Endothelial cell (in vitro differentiated cells): ENCODE results near the gene PRPSAP2. TPM values are rescaled to one million over a fixed set of nuclear protein-coding genes. Genes with fewer than 3 reads are reported as not detected.

ENCODE experiments used
- DNase-seq: peaks from one replicate; pipeline ENCODE4 v3.0.0; 2021; ENCODE audit warnings: low spot score
- H3K27ac Mint-ChIP-seq: one replicate; pipeline ENCODE4 v1.8.0; 2021; ENCODE audit warnings: mixed read lengths, inconsistent platforms; ENCODE audit not compliant: unreplicated experiment
- H3K27me3 Mint-ChIP-seq: one replicate; pipeline ENCODE4 v1.8.0; 2021; ENCODE audit warnings: mild to moderate bottlenecking, moderate library complexity, mixed read lengths, inconsistent platforms; ENCODE audit not compliant: unreplicated experiment
- H3K36me3 Mint-ChIP-seq: one replicate; pipeline ENCODE4 v1.8.0; 2021; ENCODE audit warnings: mild to moderate bottlenecking, low read depth, mixed read lengths, inconsistent platforms; ENCODE audit not compliant: unreplicated experiment
- H3K4me1 Mint-ChIP-seq: one replicate; pipeline ENCODE4 v1.8.0; 2021; ENCODE audit warnings: mild to moderate bottlenecking, mixed read lengths, inconsistent platforms; ENCODE audit not compliant: unreplicated experiment
- H3K4me3 Mint-ChIP-seq: one replicate; pipeline ENCODE4 v1.8.0; 2021; ENCODE audit warnings: mild to moderate bottlenecking, mixed read lengths, inconsistent platforms; ENCODE audit not compliant: unreplicated experiment
- H3K9me3 Mint-ChIP-seq: one replicate; pipeline ENCODE4 v1.8.0; 2021; ENCODE audit warnings: mixed read lengths, inconsistent platforms; ENCODE audit not compliant: unreplicated experiment
- total RNA-seq: library from RNA; stranded (reverse); fragmentation: NEBNext Ultra II Directional; extraction: Animal tissue kit (Norgen Biotek cat#: 25700); gene quantifications from one replicate; pipeline ENCODE4 v1.2.1, GENCODE V29; 2021; ENCODE audit not compliant: unreplicated experiment
- TF ChIP-seq, protein P1 (sequence below): fragments of 200-600 bp; sonication (generic); IDR thresholded peaks from one replicate; pipeline ENCODE4 v1.5.0; 2021; ENCODE audit warnings: antibody characterized with exemption; ENCODE audit not compliant: unreplicated experiment

The PRPSAP2 gene
- total RNA-seq, 1 donor from 2014 or later: 32.4 TPM

DNA sequence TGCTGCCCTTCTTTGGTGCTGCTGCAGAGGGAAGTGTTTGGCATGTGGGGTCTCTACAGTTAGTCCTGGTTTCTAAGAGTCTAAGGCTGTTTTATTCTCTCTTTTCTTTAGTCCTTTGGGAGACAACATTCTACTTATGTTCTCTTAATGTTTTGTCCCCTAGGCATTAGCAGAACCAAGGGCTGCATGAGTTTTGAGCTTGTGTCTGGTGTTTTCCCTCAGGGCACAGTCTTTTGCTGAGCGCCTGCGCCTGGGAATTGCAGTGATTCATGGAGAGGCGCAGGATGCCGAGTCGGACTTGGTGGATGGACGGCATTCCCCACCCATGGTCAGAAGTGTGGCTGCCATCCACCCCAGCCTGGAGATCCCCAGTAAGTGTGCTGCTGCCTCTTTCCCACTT lies 53.0 kb downstream of the PRPSAP2 start:
- Mint-ChIP-seq H3K9me3 (no peaks in the 10 kb centered on the region), H3K27me3 (peaks cover 2% of the 10 kb centered on the region), H3K27ac (no peak overlapping the region), H3K36me3 (peaks cover 22% of the 10 kb centered on the region), H3K4me1 (no peaks in the 10 kb centered on the region), H3K4me3 (no peak overlapping the region)
- TF ChIP-seq, protein P1, sequence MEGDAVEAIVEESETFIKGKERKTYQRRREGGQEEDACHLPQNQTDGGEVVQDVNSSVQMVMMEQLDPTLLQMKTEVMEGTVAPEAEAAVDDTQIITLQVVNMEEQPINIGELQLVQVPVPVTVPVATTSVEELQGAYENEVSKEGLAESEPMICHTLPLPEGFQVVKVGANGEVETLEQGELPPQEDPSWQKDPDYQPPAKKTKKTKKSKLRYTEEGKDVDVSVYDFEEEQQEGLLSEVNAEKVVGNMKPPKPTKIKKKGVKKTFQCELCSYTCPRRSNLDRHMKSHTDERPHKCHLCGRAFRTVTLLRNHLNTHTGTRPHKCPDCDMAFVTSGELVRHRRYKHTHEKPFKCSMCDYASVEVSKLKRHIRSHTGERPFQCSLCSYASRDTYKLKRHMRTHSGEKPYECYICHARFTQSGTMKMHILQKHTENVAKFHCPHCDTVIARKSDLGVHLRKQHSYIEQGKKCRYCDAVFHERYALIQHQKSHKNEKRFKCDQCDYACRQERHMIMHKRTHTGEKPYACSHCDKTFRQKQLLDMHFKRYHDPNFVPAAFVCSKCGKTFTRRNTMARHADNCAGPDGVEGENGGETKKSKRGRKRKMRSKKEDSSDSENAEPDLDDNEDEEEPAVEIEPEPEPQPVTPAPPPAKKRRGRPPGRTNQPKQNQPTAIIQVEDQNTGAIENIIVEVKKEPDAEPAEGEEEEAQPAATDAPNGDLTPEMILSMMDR: no peak
- DNase-seq: no peak

DNA sequence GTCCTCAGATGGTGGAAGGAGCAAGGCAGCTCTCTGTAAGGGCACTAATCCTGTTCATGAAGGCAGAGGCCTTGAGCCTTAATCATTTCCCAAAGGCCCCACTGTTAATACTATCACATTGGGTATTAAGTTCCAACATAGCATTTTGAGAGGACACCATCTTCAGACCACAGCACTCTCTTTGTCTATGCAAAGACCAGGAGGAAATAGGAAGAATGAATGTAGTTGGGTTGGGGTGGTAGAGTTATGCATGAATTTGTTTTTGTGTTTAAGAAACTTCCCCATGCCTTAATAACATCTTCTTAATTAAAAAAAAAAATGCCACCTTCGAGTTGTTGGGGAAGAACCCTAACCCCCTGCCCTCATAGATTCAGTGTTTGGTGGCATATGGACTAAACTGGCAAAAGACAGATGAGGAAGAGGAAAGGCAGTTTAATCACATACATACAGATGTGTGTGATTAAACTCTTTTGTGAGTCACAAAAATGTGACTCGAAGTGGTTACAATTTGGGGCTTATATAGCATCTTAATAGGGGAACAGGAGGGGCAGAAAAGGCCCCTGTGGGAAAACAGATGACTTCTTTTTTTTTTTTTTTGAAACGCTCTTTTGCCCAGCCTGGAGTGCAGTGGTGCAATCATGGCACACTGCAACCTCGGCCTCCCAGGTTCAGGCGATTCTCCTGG lies 59.0 kb downstream of the PRPSAP2 start:
- Mint-ChIP-seq H3K27ac (no peak overlapping the region), H3K36me3 (peaks cover 29% of the 10 kb centered on the region), H3K4me3 (no peak overlapping the region), H3K9me3 (no peaks in the 10 kb centered on the region), H3K4me1 (no peaks in the 10 kb centered on the region), H3K27me3 (peaks cover 4% of the 10 kb centered on the region)
- DNase-seq: no peak
- TF ChIP-seq, protein P1: no peak

DNA sequence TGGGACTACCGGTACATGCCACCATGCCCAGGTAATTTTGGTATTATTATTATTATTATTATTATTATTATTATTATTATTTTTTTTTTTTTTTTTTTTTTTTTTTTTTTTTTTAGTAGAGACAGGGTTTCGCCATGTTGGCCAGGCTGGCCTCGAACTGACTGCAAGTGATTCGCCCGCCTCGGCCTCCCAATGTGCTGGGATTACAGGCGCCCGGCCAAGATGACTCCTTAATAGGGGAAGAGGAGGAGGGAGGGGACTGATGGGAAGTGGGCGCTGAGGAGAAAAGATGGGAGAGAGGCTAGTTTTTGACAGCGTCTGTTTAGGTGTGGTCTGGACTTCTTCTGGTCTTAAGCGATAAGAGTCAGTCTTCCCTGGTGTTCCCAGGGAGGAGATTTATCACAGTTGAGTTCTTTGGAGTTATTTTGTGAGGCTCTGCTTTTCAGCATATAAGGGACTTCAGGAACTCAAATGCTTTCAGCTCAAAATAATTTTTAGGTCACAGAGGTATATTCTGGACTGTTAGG lies 59.6 kb downstream of the PRPSAP2 start:
- Mint-ChIP-seq H3K27ac (no peak overlapping the region), H3K4me3 (no peak overlapping the region)

DNA sequence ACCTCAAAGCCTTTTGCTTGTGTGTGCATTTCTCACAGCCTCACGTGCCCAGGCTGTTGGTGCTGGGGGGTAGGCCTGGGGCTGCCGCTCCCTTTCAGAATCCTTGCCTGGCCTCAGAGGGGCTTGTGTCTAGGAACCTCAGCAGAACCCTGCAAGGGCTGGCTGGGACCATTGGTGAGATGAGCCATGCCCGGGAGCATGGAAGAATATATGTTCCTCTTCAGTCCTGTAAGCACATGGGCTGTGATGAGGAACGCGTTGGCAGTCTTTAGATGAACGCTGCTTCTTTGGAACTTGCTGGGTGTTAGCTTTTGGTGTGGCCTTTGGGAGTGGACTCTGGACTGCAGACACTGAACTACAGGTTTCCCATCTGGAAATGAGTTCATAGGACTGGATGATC lies 62.0 kb downstream of the PRPSAP2 start:
- Mint-ChIP-seq H3K9me3 (no peaks in the 10 kb centered on the region), H3K27ac (no peak overlapping the region), H3K36me3 (peaks cover 22% of the 10 kb centered on the region), H3K4me3 (no peak overlapping the region), H3K4me1 (no peaks in the 10 kb centered on the region), H3K27me3 (peaks cover 4% of the 10 kb centered on the region)
- no peak for DNase-seq
- TF ChIP-seq, protein P1: no peak

More for the DNA sequence above, 59.6 kb downstream of the PRPSAP2 start:
- TF ChIP-seq, protein P1: no peak
- peaks cover 4% of the 10 kb centered on the region for H3K27me3 Mint-ChIP-seq
- no peaks in the 10 kb centered on the region for H3K4me1 Mint-ChIP-seq
- no peak for DNase-seq
- no peaks in the 10 kb centered on the region for H3K9me3 Mint-ChIP-seq
- H3K36me3 Mint-ChIP-seq: peaks cover 24% of the 10 kb centered on the region

DNA sequence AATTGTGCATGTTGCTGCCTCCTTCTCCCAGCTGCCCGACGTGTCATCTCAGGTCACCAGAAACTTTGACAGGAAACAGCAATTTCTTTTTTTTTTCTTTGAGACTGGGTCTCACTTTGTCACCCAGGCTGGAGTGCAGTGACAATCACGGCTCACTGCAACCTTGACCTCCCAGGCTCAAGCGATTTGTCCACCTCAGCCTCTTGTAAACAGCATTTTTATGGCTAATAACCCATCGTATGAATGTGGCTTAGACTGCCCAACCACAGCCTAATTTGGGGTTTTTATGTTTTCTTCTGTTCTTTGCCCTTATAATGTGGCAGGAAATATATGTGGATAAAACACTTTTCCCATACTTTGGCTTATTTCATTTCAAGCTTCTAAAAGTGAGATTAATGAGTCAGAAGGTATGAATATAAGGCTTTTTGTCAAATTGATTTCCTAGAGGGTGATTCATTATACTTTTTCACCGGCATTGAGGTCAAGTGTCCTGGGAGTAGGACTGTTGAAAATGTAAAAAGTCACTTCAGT lies 63.0 kb downstream of the PRPSAP2 start:
- Mint-ChIP-seq H3K27ac (no peak overlapping the region), H3K27me3 (peaks cover 4% of the 10 kb centered on the region), H3K36me3 (peaks cover 19% of the 10 kb centered on the region), H3K4me3 (no peak overlapping the region), H3K4me1 (no peaks in the 10 kb centered on the region), H3K9me3 (no peaks in the 10 kb centered on the region)
- DNase-seq: no peak
- TF ChIP-seq, protein P1: no peak
